Measurements from ENCODE around the gene GPS2. TPM values are rescaled to one million over a fixed set of nuclear protein-coding genes. Genes with fewer than 3 reads are reported as not detected.
A peak's percentile ranks its signal among the peaks of the same experiment; 100 is the strongest.

Gene GPS2
- total RNA-seq, 2 experiments from 2014 or later = 31.8 to 36.8 TPM

DNA sequence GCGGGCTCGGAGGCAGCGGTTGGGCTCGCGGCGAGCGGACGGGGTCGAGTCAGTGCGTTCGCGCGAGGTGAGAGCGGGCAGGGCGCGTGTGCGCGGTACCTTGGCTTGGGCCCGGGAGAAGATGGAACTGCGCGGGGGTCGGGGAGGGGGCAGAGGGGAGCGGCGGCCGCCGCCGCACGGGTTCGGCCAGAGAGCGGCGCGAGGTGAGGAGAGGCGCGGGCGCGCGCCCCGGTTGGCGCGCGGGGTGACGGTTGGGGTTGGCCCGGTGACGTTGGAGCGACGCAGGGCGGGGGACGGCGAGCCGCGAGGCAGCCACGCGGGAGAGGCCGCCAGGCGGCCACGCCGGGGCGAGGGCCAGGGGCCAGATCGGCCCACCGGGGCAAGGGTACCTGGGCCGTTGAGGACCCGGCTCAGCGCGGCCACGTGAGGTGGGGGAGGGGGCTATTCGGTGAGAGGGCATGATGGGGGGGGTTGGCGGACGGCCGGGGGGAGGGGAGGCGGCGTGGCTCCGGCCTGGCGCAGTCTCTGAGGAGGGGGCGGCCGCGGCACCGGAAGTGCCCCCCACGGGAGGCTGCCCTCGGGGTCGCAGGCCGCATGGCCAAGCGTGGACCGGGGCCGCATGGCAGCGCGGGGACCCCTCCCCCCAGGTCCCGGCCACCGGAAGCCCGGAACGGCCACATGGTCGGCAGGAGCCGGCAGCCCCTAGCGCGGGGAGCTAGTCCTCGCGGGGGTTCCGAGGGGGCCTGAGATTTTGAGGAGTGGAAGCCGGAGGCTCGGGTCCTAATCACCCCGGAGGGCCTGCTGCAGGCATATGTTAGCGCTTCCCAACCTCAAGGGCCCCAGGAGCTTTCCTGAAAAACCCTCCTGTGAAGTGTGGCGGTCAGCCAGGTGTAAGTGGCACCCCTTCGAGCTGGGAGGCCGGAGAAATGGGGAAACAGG, 7.2 kb downstream of the GPS2 start:
- ChIA-PET POLR2A (interaction anchor here (0.6 to 9.0 kb wide), 25 partner anchors 10 to 378 kb away, joined by 3 to 150 read pairs (median 4); partner anchors contain the start of genes ACADVL, ACAP1, CD68 and CTDNEP1), CTCF (interaction anchor here (0.6 to 0.9 kb wide), 2 partner anchors 47 to 276 kb away, joined by 3 read pairs; partner anchors contain the start of genes MPDU1 and TMEM95)
- no peaks in the 10 kb centered on the region for H3K27me3 Mint-ChIP-seq
- H3K27ac Mint-ChIP-seq = peak overlapping the region; percentile 98
- H3K36me3 Mint-ChIP-seq (ENCODE audit: low read depth) = peaks cover 46% of the 10 kb centered on the region
- peak overlapping the region; percentile 94 for H3K4me3 Mint-ChIP-seq
- peaks cover 2% of the 10 kb centered on the region for H3K9me3 Mint-ChIP-seq
- TF ChIP-seq, protein P1, sequence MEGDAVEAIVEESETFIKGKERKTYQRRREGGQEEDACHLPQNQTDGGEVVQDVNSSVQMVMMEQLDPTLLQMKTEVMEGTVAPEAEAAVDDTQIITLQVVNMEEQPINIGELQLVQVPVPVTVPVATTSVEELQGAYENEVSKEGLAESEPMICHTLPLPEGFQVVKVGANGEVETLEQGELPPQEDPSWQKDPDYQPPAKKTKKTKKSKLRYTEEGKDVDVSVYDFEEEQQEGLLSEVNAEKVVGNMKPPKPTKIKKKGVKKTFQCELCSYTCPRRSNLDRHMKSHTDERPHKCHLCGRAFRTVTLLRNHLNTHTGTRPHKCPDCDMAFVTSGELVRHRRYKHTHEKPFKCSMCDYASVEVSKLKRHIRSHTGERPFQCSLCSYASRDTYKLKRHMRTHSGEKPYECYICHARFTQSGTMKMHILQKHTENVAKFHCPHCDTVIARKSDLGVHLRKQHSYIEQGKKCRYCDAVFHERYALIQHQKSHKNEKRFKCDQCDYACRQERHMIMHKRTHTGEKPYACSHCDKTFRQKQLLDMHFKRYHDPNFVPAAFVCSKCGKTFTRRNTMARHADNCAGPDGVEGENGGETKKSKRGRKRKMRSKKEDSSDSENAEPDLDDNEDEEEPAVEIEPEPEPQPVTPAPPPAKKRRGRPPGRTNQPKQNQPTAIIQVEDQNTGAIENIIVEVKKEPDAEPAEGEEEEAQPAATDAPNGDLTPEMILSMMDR (IDR thresholded peaks at IDR 0.05) = no peak
- intact Hi-C loops (cut with micrococcal nuclease) = no loop called here
- ATAC-seq = no peak
- DNase-seq = peak; percentile 58
- peaks cover 45% of the 10 kb centered on the region for H3K4me1 Mint-ChIP-seq (ENCODE audit: low read depth)

DNA sequence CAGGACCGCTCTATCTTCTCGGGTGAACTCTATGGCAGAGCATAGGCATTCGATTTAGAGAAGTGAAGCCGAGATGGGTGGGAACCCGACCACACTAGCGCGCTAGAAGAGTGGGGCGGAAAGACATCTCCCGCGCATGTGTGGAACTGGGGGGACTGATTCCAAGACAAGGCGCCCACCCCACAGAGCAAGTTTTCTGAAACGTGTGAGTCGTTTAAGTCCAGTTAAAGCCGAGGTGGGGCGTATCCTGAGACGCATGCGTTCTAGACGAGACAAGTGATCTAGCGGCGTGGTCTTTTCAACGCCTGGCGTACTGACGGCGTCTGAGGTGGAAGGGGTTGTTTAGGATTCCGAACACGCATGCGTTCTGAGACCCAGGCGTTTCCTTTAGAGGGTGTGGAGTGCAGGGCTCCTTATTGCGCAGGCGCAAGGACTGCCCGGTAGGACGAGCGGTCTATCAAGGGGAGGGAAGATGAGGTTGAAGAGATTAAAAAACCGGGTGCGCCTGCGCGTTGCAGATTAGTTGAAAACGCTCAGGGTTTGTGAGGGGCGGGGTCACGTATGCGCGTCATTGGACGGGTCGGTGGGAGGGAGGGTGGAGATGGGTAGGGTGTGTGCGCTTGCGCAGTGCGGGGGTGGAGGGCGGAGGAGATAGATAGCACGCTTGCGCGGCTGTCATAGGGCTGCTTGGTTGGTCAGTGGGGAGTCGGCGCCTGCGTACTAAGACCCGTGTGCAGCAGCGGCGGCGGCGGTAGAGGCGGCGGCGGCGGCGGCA, 8.1 kb downstream of the GPS2 start, which contains the start of gene EIF5A:
TSS of gene EIF5A (plus strand) at position 718 of the 775 bp plus-strand sequence. CDS start 2,008 bp downstream, outside the sequence.
- Mint-ChIP-seq H3K9me3 (peaks cover 2% of the 10 kb centered on the region), H3K27me3 (no peaks in the 10 kb centered on the region), H3K36me3 (ENCODE audit: low read depth) (peaks cover 38% of the 10 kb centered on the region), H3K27ac (peak within 1 kb of the TSS; percentile 98), H3K4me3 (peak within 1 kb of the TSS; percentile 94), H3K4me1 (ENCODE audit: low read depth) (peaks cover 38% of the 10 kb centered on the region)
- DNase-seq (peak; percentile 100), ATAC-seq (peak; percentile 84)
- intact Hi-C loops (cut with micrococcal nuclease) = no loop called here
- ChIA-PET CTCF (interaction anchor here (2.4 kb wide), 1 partner anchor 11 kb away, joined by 27 read pairs; no protein-coding TSS in a partner anchor), POLR2A (interaction anchor here (1.4 kb wide), 1 partner anchor 14 kb away, joined by 3 read pairs; no protein-coding TSS in a partner anchor)
- TF ChIP-seq, protein P1 (IDR thresholded peaks at IDR 0.05) = no peak

- ATAC-seq (no peak), DNase-seq (no peak)
- POLR2A ChIA-PET = no interaction called here
- intact Hi-C loops (cut with micrococcal nuclease) = no loop called here
- no peak overlapping the region for H3K27ac Mint-ChIP-seq
- peaks cover 11% of the 10 kb centered on the region for H3K4me1 Mint-ChIP-seq (ENCODE audit: low read depth)
- CTCF ChIA-PET = interaction anchor here (1.2 kb wide), 1 partner anchor 23 kb away, joined by 3 read pairs; the partner anchor contains the start of gene SLC2A4
- peaks cover 12% of the 10 kb centered on the region for H3K36me3 Mint-ChIP-seq (ENCODE audit: low read depth)
- no peaks in the 10 kb centered on the region for H3K27me3 Mint-ChIP-seq
- TF ChIP-seq, protein P1 (IDR thresholded peaks at IDR 0.05) = no peak
- H3K9me3 Mint-ChIP-seq = peaks cover 2% of the 10 kb centered on the region
- H3K4me3 Mint-ChIP-seq = no peak overlapping the region
Measured at GRCh38 chr17:7304179-7304578, 11.0 kb downstream of the GPS2 start.

GRCh38 chr17:7296189-7296861, 18.8 kb downstream of the GPS2 start:
- Mint-ChIP-seq H3K27me3 (peaks cover 23% of the 10 kb centered on the region), H3K4me1 (ENCODE audit: low read depth) (peaks cover 14% of the 10 kb centered on the region), H3K27ac (no peak overlapping the region), H3K9me3 (no peaks in the 10 kb centered on the region), H3K36me3 (ENCODE audit: low read depth) (no peaks in the 10 kb centered on the region), H3K4me3 (no peak overlapping the region)
- POLR2A ChIA-PET = interaction anchor here (0.8 to 3.1 kb wide), 8 partner anchors 9 to 76 kb away, joined by 3 to 14 read pairs (median 4); partner anchors contain the start of gene SLC2A4
- DNase-seq (peak; percentile 70), ATAC-seq (peak; percentile 35)
- CTCF ChIA-PET = interaction anchor here (0.7 to 5.9 kb wide), 35 partner anchors 8 to 250 kb away, joined by 3 to 144 read pairs (median 6); partner anchors contain the start of genes ACADVL, ACAP1, DLG4 and GABARAP
- TF ChIP-seq, protein P1 (IDR thresholded peaks at IDR 0.05) = peak; percentile 99
- intact Hi-C loops (cut with micrococcal nuclease) = no loop called here
